GM03348 (cell line): ENCODE measurements around the gene EYA2.
"Not testable (repeated sequence)": the region's sequence is repeated elsewhere in the genome, so short reads cannot be mapped to it uniquely, and the experiment has no call there.

Experiments used
- DNase-seq: peaks from one replicate; pipeline ENCODE4 v3.0.0; 2012; ENCODE audit warnings: low spot score

The EYA2 gene

DNA sequence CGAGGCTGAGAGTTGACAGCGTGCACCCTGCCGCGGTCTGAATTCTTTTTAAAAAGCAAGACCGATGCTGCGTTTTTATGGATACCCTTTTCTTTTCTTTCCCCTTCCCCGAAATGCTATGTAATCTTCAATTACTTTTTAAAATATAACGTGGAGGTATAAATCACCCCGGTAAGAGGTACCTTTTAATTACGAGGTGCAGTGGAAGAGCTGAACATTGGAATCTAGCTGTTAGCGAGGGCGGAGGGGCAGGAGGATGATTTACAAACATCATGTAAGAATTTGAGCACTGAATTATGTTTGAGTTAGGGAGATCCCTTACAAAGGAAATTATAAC lies 1.2 kb downstream of the EYA2 start:
- DNase-seq = no peak

DNA sequence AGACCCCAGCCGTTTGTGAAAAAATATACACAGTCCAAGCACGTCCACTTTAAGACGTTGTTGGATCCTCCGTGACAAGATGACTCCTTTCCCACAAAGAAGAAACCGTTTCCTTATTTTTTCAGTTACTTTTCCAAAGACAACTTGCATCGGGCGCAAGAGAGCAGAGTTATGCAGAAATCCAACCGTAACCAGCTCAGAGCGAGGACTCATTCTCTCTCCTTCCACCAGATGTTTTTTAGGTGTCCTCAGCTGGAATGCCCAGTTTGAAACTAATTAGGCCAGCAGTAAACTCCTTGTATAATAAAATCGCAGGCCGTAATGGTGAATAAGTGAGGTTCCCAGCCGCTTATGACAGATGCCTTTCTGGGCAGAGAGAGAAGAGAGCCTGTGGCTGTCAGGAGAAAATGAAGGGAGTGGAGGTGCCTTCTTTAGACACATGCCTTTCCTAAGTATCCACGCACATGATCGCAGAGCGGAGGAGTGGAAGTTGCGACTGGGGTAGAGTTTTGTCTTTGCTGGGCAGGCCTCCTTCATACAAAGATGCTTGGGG lies 2.8 kb downstream of the EYA2 start:
- no peak for DNase-seq

DNA sequence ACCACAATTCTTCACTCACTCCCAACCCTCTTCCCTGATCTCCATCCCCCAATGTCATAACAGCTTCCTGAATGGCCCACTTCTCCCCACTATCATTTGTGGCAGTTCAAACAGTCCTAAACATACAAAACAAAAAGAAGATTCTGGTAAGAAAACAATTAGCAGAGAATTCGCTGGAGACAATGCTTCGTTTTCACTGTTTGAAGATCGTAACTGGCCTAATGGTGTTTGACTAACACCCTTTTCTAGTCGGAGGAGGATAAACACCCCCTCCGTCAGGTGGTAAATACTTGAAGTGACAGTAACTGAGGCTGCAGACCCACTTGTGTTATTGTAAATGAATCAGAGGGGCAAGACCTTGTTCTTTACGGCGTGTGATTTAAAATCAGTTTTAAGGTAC lies 3.8 kb downstream of the EYA2 start:
- DNase-seq = no peak

DNA sequence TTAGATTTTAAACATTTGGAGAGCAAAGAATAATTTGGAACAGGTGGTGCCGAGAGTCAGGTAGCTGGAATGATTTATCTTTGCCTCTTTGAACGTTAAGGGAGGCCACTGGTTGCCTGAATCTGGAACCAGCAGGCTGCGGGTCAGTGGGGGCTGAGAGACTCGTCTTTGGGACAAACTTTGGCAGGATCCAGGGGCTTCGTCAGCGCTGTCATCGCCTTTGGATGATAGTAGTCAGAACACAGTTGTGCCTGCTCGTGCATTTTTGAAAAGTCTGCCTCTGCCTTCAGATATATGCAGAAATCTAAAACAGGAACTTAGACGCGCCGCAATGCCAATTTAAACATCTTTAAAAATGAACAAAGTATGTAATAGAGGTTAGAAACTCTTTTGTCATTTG lies 5.0 kb downstream of the EYA2 start:
- DNase-seq = no peak

DNA sequence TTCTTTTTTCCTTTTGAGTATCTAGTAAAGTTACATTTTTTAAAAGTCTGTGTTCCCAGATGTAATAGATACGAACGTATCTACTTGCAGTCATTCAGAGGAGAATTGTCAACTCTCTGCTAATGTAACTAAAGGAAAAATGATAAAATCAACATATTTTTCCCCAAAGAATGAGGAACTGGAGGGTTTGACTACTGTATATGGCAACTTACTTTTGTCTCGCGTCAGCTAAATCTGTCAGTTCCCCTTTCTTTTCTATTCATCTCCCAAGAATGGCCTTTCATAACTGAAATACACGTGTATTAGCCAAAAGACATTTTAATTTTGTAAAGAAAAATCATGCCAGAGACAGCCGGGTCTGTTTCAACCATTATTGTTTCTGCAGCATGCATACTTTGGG lies 5.4 kb downstream of the EYA2 start:
- DNase-seq = no peak

DNA sequence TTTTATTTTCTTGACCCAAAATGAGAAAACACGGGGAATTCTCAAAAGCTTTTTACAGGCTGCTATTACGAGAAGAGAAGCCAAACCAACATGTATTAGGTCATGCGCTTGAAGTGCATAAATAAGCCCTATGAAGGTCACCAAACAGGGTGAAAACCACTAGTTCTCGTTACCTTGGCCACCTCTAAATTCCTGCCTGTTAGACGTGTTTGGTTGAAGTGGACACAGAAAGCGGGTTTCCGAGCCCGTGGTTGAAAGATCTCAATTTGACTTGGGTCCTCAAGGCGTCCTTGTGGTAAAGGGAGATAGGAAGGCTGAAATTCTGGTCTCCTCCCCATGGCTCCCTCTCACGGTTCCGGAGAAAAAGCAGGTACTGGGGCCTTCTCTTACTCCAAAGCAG lies 6.2 kb downstream of the EYA2 start:
- no peak for DNase-seq

DNA sequence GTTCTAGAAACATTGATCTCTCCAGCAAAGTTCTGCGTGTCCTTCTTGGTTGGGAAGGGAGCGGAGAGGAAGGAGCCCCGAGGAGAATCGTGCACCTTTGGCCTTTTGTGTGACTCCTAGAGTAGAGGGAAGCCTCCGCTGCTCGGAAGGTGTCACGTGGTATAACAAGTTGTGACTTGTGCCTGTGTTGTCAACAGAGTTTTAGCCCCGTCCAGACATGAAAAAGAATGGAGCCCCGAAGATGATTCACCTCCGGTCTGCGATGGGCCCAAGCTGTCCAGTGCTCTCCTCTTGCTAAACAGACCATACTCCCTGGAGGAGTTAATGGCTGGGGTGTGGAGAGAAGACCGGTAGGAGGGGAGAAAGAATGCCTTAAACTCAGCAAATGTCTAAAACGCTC lies 7.0 kb downstream of the EYA2 start:
- no peak for DNase-seq

DNA sequence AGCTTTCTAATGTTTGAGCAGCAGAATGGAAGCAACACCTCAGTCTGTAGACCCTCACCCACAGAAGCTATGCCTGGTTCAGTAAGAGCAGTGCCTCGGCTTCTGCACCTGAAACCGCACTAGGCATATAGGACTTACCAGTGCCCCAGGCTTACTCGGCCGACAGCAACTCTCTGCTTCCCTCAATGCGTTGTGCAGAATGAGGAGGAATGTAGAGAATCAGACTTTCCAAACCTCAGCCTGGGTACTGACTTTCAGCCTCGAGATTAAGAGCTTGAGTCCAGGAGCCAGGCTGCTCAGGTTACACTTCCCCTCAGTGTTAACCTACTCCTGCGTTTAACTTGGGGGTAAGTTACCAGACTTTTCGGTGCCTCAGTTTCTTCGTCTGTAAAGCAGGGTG lies 8.6 kb downstream of the EYA2 start:
- no peak for DNase-seq

DNA sequence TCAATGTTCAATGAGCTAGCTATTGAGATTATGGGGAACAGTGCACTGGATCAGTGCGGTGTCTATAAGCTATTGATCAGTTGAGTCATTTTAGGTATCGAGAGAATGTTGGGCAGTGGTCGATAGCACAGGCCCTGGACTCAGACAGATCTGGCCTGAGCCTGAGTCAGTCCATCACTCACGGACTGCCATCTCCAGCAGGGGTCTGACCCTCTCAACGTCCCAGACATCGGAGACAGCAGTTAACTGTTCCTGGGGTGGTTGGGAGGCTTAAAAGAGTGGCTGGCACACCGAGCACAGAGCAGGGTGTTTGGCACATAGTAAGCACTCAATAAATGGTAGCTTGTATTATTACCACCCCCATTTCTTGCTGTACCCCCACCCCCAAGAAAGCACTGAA lies 9.3 kb downstream of the EYA2 start:
- DNase-seq = no peak

DNA sequence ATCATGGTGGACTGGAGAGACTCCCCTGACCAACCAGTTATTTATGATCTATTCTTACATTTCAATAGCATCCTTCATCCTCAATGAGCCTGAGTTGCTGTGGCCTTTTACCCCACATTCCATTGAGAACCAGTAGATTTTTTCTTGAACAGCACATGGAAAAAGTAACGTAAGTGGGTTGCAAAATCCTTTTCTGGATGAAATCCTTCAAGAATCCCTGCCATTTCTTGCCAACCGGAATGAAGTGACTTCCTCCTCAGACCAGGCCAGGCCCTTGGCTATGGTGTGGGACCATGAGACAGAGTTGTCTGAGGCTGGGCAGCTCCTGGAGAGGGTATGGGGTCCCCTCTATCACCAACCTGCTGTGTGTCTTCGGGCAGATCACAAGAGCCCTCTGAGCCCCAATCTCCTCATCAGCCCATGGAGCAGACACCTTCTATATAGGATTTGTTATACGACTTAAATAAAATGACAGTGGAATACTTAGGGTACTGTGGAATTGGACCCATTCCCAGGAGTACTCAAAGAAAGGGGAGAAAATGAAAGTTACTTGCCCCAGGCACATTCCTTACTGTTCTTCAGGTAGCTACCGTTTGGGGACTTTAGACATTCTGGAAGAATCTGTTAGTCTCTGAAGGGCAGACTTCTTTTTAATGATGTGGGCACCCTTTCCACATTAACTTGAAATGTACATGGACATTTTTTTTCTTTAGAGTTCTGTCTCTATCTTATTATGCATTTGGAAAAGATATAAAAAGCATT lies 10.9 kb downstream of the EYA2 start:
- DNase-seq = no peak

DNA sequence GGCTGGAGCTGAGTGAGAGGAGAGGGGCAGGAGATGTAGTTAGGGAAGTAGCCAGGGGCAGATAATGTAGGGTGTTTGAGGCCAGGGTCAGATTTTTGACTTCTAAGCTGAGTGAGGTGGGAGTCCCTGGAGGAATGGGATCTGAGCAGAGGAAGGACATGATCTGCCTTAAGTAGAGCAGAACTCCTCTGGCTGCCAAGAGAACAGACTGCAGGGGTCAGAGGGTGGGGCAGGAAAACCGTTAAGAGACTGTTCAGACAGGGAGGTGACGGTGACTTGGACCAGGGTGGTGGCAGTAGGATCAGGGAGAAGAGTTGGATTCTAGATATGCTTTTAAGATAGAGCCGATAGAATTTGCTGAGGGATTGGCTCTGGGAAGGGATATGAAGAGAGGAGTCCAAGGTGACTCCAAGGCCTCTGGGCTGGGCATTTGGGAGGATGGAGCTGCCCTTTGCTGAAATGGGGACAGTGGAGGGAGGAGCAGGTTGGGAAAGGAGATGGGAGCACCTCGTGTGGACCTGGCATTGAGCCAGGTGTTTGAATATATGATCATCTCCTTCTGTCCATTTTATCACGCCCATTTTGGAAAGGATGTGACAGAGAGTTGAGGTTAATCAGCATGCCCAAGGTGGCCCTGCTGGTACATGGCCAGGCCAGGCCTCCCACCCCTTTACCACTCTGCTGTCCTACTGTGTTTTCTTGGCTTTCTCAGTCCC lies 18.8 kb downstream of the EYA2 start:
- DNase-seq = no peak

DNA sequence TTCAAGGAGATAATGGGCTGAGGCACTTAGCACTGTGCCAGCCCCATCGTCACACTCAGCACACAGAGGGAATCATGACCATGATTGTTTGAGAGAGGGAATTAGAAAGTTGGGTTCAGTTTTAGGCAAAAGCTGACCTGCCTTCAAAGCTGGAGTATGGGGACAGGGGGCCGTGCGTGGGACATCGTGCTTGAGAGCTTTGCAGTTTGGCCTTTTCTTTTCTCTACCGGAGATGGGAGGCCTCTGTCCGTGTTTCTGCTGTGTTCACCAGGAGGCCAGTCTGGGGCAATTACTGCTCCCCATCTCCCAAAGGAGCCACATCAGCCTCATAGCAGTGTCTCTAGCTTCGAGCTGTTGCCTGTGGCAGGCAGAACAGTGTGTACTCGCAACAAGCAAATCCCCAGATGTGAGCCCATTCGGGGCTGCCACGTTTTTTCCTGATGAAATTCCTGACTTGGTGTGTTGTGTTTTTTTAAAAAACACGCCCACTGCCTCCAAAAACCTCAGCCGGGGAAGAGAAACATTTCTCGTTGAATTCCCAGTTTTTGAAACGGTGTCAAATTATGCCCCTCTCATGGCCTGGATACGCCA lies 20.2 kb downstream of the EYA2 start:
- peak; percentile 13 for DNase-seq

DNA sequence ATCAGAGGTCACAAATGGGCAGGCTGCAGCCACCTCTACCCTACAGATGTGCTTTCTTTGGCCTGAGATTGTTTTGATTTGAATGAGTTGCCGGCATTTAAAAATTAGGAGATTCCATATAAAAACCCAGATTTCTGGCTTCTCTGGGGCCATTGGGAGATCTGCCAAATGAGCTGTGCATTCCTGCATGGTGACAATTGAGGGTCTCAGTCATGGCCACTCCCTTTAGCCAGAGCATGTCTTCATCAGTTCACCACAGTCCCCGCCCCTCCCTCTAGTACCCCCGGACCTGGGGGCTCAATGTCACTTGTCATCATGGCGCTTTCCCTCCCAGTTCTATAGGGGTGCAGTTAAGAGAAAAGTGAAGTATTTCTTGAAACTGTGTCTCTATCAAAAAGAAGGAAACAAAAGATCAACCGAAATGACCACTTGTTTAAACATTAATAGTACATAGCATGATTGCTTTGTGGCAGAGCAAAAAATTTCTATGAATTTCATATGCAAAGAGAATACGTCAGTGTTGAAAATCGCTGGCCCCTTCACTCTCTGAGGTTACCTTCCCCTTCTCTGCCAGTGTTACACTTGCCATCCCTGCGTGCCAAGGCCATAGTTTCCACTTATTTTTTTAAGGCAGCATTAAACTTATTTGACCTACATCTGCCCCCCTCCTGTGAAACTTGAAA lies 21.1 kb downstream of the EYA2 start:
- DNase-seq = no peak

DNA sequence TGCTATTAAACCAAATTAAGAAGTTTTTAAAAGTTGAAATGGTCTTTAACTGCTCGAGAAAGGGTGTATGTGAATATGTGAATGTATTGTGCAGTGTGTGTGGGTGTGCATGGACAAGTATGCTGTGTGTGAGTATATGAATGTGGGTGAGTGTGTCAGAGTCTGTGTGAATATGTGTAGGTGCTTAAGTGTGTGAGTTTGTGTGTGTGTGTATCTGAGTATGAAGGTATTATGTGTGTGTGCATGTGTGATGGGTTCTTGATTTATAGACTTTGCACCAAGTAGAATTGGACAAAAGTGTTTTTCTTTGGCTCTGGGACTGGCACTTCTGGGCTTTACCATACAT lies 21.6 kb downstream of the EYA2 start:
- no peak for DNase-seq

DNA sequence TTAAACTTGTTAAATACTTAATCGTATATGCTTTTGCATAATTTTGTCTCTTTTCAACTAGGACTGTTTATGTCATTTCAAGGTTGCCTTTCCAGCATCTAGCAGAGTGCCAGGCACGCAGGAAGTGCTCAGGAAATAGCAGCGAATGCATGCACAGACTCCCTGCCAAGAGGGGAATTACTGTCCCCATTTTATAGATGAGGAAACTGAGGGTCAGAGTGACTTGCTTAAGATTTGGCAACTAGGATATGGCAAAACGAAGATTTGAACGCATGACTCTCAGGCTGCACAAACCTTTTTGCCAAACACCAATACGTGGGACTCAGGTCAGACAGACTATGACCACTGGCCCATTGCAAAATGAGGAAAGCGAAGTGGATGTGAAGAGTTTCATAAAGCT lies 22.5 kb downstream of the EYA2 start:
- DNase-seq = no peak

DNA sequence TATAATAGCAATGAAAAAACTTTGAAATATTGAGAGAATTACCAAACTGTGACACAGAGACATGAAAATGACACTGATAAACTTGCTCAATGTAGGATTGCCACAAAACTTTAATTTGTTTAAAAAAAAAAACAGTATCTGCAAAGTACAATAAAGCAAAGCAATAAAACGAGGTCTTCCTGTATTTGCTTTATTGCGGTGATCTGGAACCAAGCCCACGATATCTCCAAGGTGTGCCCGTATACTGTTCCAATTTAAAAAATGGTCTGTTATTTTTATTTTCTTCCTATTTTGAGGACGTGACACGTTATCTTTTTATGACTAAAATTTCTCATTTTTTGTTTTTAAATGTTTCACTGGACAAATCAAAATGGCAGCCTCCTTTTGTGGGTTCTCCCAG lies 25.5 kb downstream of the EYA2 start:
- DNase-seq = no peak

DNA sequence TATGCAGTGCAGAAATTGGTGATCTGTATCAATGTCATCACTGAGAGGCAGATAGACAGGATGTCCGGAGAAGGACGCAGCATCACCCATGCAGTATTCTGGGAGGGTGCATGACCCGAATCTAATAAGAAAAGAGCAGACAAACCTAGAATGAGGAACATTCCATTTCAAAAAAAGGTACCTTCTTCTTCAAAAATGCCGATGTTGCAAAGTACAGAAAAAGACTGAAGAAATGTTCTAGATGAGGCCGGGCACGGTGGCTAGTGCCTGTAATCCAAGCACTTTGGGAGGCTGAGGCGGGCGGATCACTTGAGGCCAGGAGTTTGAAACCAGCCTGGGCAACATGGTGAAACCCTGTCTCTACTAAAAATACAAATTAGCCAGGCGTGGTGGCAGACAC lies 28.2 kb downstream of the EYA2 start:
- DNase-seq = not testable (repeated sequence)

DNA sequence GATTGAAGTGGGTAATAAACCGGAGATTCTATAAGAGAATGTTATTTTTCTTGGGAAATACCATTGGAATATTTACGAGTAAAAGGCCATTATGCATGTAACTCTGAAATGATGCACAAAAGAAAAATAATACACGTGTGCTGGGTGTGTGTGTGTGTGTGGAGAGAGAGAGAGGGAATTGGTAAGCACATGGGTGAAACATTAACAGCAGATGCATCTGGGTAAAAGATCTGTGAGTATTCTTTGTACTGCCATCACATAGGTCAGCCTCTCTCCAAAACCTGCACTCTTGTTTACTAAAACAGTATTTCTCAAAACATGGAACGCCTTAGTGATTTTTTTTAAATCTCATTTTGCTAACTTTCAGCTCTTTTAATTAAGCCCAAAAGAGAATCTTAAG lies 28.9 kb downstream of the EYA2 start:
- no peak for DNase-seq

DNA sequence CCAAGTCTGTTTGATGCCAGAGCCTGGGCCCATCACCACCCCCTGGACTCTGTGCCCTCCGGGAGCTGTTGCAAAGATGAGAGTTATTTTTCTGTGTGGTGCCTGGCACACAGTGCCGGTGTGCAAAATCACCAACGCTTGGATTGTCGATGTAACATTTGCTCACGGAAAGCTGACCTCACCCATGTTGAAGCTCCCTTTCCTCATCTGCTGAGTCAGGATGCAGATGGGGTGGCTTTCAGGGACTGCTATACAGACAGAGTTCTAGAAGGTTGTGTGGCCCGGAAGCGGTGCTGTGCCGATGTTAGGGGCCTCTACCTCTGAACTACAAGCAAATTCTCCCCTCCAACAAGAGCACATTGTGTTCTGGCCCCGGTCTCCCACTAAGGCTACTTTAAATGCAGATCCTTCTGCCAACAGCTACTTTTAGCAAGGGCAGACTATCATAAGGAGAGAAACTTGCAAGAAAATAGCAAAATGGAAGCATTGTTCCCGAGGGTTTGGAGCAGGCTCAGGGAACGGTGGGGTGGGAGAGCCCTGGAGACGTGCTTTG lies 34.0 kb downstream of the EYA2 start:
- peak; percentile 65 for DNase-seq

DNA sequence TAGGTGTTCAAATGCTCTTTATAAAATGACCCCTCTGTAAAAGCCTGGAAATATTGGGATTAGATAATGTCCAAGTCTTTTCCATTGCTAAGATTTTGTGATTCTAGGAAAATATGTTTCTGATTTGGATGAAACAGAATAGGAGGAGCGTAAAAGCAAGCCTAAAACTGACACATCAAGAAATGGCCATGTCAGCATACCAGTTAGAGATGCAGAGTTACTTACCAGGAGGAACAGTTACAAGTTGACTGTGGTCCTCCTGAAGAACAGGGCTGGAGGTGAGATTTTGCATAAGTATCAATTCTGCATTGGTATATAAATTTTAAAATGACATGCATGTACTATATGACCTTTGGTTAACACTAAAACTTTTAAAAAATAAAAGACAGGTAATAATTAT lies 35.3 kb downstream of the EYA2 start:
- no peak for DNase-seq

DNA sequence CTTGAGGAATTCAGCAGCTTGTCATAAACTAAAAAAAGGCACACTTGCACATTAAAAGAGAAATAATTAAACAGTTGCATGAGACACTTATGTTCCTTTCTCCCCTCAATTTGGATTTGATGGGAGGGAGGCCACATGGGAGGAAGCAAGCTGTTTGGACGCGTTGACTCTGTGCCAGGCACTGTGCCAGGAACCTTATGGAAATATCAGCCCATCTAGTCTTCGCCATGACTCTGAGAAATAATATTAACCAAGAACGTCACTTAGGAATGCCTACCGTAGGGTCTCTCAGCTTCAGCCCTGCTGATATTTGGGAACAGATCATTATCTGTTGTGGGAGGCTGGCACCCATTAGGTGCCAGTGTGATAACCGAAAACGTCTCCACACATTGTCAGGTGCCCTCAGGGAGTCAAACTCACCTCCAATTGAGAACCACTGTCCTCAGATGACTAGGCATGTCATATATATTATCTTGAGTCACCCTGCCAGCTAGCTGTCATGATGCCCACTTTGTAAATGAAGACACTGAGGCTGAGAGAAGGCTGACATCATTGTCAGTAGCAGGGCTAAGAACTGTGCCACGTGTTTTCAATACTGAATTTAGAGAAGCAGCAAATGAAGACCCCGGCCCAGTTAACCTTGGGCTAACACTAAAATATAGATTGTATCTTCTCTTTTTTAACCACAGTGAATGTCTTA lies 36.1 kb downstream of the EYA2 start:
- DNase-seq = no peak

DNA sequence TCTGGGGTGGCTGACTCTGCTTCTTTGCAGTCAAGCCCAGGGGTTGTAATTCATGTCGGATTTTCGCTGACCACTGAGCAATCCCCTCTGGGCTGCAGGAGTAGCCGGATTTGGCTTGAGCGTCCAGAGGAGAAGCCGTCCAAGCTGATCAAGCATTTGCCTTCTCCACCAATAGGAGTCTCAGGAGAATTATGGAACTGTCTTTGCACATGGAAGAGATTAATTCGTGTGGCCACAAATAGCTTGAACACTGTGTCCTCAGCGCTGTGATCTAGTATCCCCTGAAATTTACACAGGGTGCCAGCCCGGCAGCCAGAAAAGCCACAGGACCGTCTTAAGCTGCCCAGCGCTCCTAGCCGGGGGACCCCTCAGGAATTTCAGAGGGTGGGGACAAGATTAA lies 37.1 kb downstream of the EYA2 start:
- DNase-seq = peak; percentile 76
